MM.1S (cell line): ENCODE results near the gene PELI1.

Experiments
- CTCF ChIP-seq: fragments of 300-600 bp; sonication (generic); IDR thresholded peaks from 2 replicates; pipeline ENCODE4 v1.5.1; 2016; ENCODE audit warnings: antibody characterized with exemption, low read length, mixed read lengths
- EZH2phosphoT487 ChIP-seq: fragments of 300-600 bp; sonication (generic); IDR thresholded peaks from 2 replicates; pipeline ENCODE4 v1.6.1; 2018; ENCODE audit warnings: antibody characterized with exemption, low read length

GRCh38 chr2:64128943-64129391 is 15.3 kb downstream of the PELI1 start:
- TF ChIP-seq CTCF (no peak), EZH2phosphoT487 (no peak)
